ENCODE measurements around the gene FRMD1.

Gene FRMD1

GRCh38 chr6:168049277-168049676 is 29.7 kb downstream of the FRMD1 start:
- Histone ChIP-seq H3K36me3 (ENCODE audit: control insufficient read depth, low read length) (no peaks in the 10 kb centered on the region), H4K20me1 (ENCODE audit: control insufficient read depth, insufficient read depth, low read depth, low read length) (no peaks in the 10 kb centered on the region), H3K4me3 (ENCODE audit: low read length) (no peak overlapping the region), H3K27ac (ENCODE audit: low read depth, low read length) (no peak overlapping the region), H3K9me2 (replicated peaks; ENCODE audit: control insufficient read depth, low read length) (no peaks in the 10 kb centered on the region), H3K9me3 (ENCODE audit: control insufficient read depth, insufficient read depth, low read length) (no peaks in the 10 kb centered on the region), H3K4me2 (ENCODE audit: low read length) (no peak overlapping the region), H3K27me3 (ENCODE audit: control insufficient read depth, low read length) (no peaks in the 10 kb centered on the region), H3K79me2 (ENCODE audit: control insufficient read depth, low read length) (no peaks in the 10 kb centered on the region), H3K4me1 (ENCODE audit: control insufficient read depth, low read length) (no peaks in the 10 kb centered on the region), H3F3A (ENCODE audit: control insufficient read depth, insufficient read depth) (no peaks in the 10 kb centered on the region)
- TF ChIP-seq CTCF (IDR thresholded peaks at IDR 0.05; ENCODE audit: low read depth, low read length, poor library complexity, severe bottlenecking) = no peak
- no peak for TF ChIP-seq EZH2phosphoT487 (IDR thresholded peaks at IDR 0.05; ENCODE audit: borderline replicate concordance, low read length)

GRCh38 chr6:168048724-168049025 is 30.3 kb downstream of the FRMD1 start:
- H3K9me3 ChIP-seq (ENCODE audit: control insufficient read depth, insufficient read depth, low read length) = no peaks in the 10 kb centered on the region
- no peak overlapping the region for H3K4me2 ChIP-seq (ENCODE audit: low read length)
- H3F3A ChIP-seq (ENCODE audit: control insufficient read depth, insufficient read depth) = no peaks in the 10 kb centered on the region
- no peaks in the 10 kb centered on the region for H3K27me3 ChIP-seq (ENCODE audit: control insufficient read depth, low read length)
- no peaks in the 10 kb centered on the region for H4K20me1 ChIP-seq (ENCODE audit: control insufficient read depth, insufficient read depth, low read depth, low read length)
- H3K36me3 ChIP-seq (ENCODE audit: control insufficient read depth, low read length) = no peaks in the 10 kb centered on the region
- H3K4me3 ChIP-seq (ENCODE audit: low read length) = no peak overlapping the region
- no peaks in the 10 kb centered on the region for H3K9me2 ChIP-seq (replicated peaks; ENCODE audit: control insufficient read depth, low read length)
- no peaks in the 10 kb centered on the region for H3K79me2 ChIP-seq (ENCODE audit: control insufficient read depth, low read length)
- no peaks in the 10 kb centered on the region for H3K4me1 ChIP-seq (ENCODE audit: control insufficient read depth, low read length)
- H3K27ac ChIP-seq (ENCODE audit: low read depth, low read length) = no peak overlapping the region
- no peak for TF ChIP-seq EZH2phosphoT487 (IDR thresholded peaks at IDR 0.05; ENCODE audit: borderline replicate concordance, low read length)
- TF ChIP-seq CTCF (IDR thresholded peaks at IDR 0.05; ENCODE audit: low read depth, low read length, poor library complexity, severe bottlenecking) = no peak

- H3K9me2 ChIP-seq (replicated peaks; ENCODE audit: control insufficient read depth, low read length) = no peaks in the 10 kb centered on the region
- no peak overlapping the region for H3K4me2 ChIP-seq (ENCODE audit: low read length)
- H3F3A ChIP-seq (ENCODE audit: control insufficient read depth, insufficient read depth) = no peaks in the 10 kb centered on the region
- peaks cover 2% of the 10 kb centered on the region; the same call in 1 of the 2 replicates for H3K9me3 ChIP-seq (ENCODE audit: control insufficient read depth, insufficient read depth, low read length)
- H3K36me3 ChIP-seq (ENCODE audit: control insufficient read depth, low read length) = no peaks in the 10 kb centered on the region
- H3K4me3 ChIP-seq (ENCODE audit: low read length) = no peak overlapping the region
- no peaks in the 10 kb centered on the region for H3K27me3 ChIP-seq (ENCODE audit: control insufficient read depth, low read length)
- H3K4me1 ChIP-seq (ENCODE audit: control insufficient read depth, low read length) = no peaks in the 10 kb centered on the region
- H3K79me2 ChIP-seq (ENCODE audit: control insufficient read depth, low read length) = no peaks in the 10 kb centered on the region
- TF ChIP-seq EZH2phosphoT487 (IDR thresholded peaks at IDR 0.05; ENCODE audit: borderline replicate concordance, low read length) (no peak), CTCF (IDR thresholded peaks at IDR 0.05; ENCODE audit: low read depth, low read length, poor library complexity, severe bottlenecking) (no peak)
- no peaks in the 10 kb centered on the region for H4K20me1 ChIP-seq (ENCODE audit: control insufficient read depth, insufficient read depth, low read depth, low read length)
- no peak overlapping the region for H3K27ac ChIP-seq (ENCODE audit: low read depth, low read length)
Observed at GRCh38 chr6:168047841-168048723, 30.9 kb downstream of the FRMD1 start.

All from DOHH2 (cell line).